Ascending aorta (tissue), 2 donors: ENCODE data around the gene SCIN. TPM values are rescaled to one million over a fixed set of nuclear protein-coding genes. Genes with fewer than 3 reads are reported as not detected.
"Not testable (repeated sequence)": the region's sequence is repeated elsewhere in the genome, so short reads cannot be mapped to it uniquely, and the experiment has no call there.

ENCODE experiments used
- DNase-seq, 2 donors: peaks; one replicate each; pipeline ENCODE4 v3.0.0-alpha.2; 2019; ENCODE audit warnings: low spot score in 2 of 2
- H3K27ac ChIP-seq, 2 donors: fragments of 200-600 bp; sonication (generic); one replicate each; pipeline ENCODE4 v1.5.1; 2016 to 2017; ENCODE audit warnings: mild to moderate bottlenecking in 1 of 2
- H3K27me3 ChIP-seq: fragments of 200-600 bp; sonication (generic); one replicate; pipeline ENCODE4 v1.5.1; 2017
- H3K36me3 ChIP-seq, 2 donors: fragments of 200-600 bp; sonication (generic); one replicate each; pipeline ENCODE4 v1.5.1; 2016
- H3K4me1 ChIP-seq, 2 donors: fragments of 200-600 bp; sonication (generic); one replicate each; pipeline ENCODE4 v1.5.1; 2016 to 2017; ENCODE audit warnings: mild to moderate bottlenecking in 1 of 2
- H3K4me3 ChIP-seq, 2 donors: fragments of 200-600 bp; sonication (generic); one replicate each; pipeline ENCODE4 v1.5.1; 2016 to 2017; ENCODE audit warnings: mild to moderate bottlenecking in 1 of 2
- H3K9me3 ChIP-seq, 2 donors: fragments of 200-600 bp; sonication (generic); one replicate each; pipeline ENCODE4 v1.5.1; 2016
- intact Hi-C: fragments of 100-400 bp; cut with DNase I; formaldehyde crosslinking; loops from one replicate; pipeline ENCODE4 v1.15.1; 2023
- total RNA-seq: library from RNA; depleted of rRNA; stranded (reverse); fragments of >200 nt; gene quantifications from one replicate; pipeline ENCODE4 v1.1.0, GENCODE V29; 2016
- TF ChIP-seq, protein P1 (sequence below), 3 experiments: fragments of 200-600 bp in 2 of 3; fragments of 450-650 bp in 1 of 3; sonication (generic) in 2 of 3; IDR thresholded peaks; one replicate each; pipeline ENCODE4 v1.5.1; 2016 to 2019; ENCODE audit warnings: antibody characterized with exemption in 3 of 3, mild to moderate bottlenecking in 1 of 3, moderate library complexity in 1 of 3

Gene SCIN
- total RNA-seq, 1 donor from 2014 or later = not detected

- intact Hi-C loops = loop anchor here (2.0 to 5.0 kb wide), 2 partner anchors 202 to 577 kb away; no protein-coding TSS in a partner anchor
- Histone ChIP-seq H3K27me3 (no peaks in the 10 kb centered on the region), H3K9me3 (no peaks in the 10 kb centered on the region), H3K4me1 (peaks cover 0 to 3% of the 10 kb centered on the region in 2 donors), H3K27ac (peak overlapping the region in 1 of 2 donors; percentile 92), H3K36me3 (no peaks in the 10 kb centered on the region), H3K4me3 (no peak overlapping the region)
- TF ChIP-seq, protein P1, sequence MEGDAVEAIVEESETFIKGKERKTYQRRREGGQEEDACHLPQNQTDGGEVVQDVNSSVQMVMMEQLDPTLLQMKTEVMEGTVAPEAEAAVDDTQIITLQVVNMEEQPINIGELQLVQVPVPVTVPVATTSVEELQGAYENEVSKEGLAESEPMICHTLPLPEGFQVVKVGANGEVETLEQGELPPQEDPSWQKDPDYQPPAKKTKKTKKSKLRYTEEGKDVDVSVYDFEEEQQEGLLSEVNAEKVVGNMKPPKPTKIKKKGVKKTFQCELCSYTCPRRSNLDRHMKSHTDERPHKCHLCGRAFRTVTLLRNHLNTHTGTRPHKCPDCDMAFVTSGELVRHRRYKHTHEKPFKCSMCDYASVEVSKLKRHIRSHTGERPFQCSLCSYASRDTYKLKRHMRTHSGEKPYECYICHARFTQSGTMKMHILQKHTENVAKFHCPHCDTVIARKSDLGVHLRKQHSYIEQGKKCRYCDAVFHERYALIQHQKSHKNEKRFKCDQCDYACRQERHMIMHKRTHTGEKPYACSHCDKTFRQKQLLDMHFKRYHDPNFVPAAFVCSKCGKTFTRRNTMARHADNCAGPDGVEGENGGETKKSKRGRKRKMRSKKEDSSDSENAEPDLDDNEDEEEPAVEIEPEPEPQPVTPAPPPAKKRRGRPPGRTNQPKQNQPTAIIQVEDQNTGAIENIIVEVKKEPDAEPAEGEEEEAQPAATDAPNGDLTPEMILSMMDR (IDR thresholded peaks at IDR 0.05) = peak in 2 of 3 experiments; percentile 43
- DNase-seq = peak in 1 of 2 donors; percentile 66
Measured at GRCh38 chr7:12685550-12685949, 115.0 kb downstream of the SCIN start.

GRCh38 chr7:12686234-12686890 is 115.8 kb downstream of the SCIN start:
- no peaks in the 10 kb centered on the region for H3K27me3 ChIP-seq
- TF ChIP-seq, protein P1 (IDR thresholded peaks at IDR 0.05) = peak; percentile 59 to 96 (median 75)
- H3K27ac ChIP-seq = peak overlapping the region; percentile 83 to 92
- H3K9me3 ChIP-seq = no peaks in the 10 kb centered on the region
- H3K4me1 ChIP-seq = peaks cover 0 to 3% of the 10 kb centered on the region in 2 donors
- peak; percentile 85 to 95 for DNase-seq
- H3K4me3 ChIP-seq = peak overlapping the region; percentile 96 to 99
- no peaks in the 10 kb centered on the region for H3K36me3 ChIP-seq
- intact Hi-C loops = loop anchor here (2.0 to 5.0 kb wide), 4 partner anchors 32 to 1304 kb away; partner anchors contain the start of gene TMEM106B

GRCh38 chr7:12686891-12687717 is 116.6 kb downstream of the SCIN start, which contains the start of gene ARL4A:
Gene ARL4A, plus strand, starts transcription at chr7:12687633. Its CDS starts 622 bp downstream, at chr7:12688255.
- H3K4me3 ChIP-seq = peak within 1 kb of the TSS; percentile 96 to 99
- peak; percentile 92 to 99 for DNase-seq
- peaks cover 0 to 3% of the 10 kb centered on the region in 2 donors for H3K4me1 ChIP-seq
- intact Hi-C loops = loop anchor here (2.0 to 5.0 kb wide), 4 partner anchors 32 to 1304 kb away; partner anchors contain the start of gene TMEM106B
- TF ChIP-seq, protein P1 (IDR thresholded peaks at IDR 0.05) = peak; percentile 21 to 57 (median 47)
- peak within 1 kb of the TSS; percentile 83 to 92 for H3K27ac ChIP-seq
- no peaks in the 10 kb centered on the region for H3K9me3 ChIP-seq
- H3K27me3 ChIP-seq = no peaks in the 10 kb centered on the region
- H3K36me3 ChIP-seq = no peaks in the 10 kb centered on the region

- TF ChIP-seq, protein P1 (IDR thresholded peaks at IDR 0.05) = no peak
- no peak for DNase-seq
- peak overlapping the region; percentile 3 to 31 for H3K27ac ChIP-seq
- H3K4me3 ChIP-seq = peak overlapping the region; percentile 96 to 99
- H3K9me3 ChIP-seq = no peaks in the 10 kb centered on the region
- no peaks in the 10 kb centered on the region for H3K36me3 ChIP-seq
- intact Hi-C loops = loop anchor here (2.0 to 5.0 kb wide), 4 partner anchors 31 to 1303 kb away; partner anchors contain the start of gene TMEM106B
- no peaks in the 10 kb centered on the region for H3K27me3 ChIP-seq
- H3K4me1 ChIP-seq = peaks cover 0 to 3% of the 10 kb centered on the region in 2 donors
Measured at GRCh38 chr7:12687718-12688171, 117.2 kb downstream of the SCIN start.

- DNase-seq, H3K9me3 ChIP-seq, H3K27ac ChIP-seq, H3K4me1 ChIP-seq, H3K36me3 ChIP-seq, H3K27me3 ChIP-seq: not testable (repeated sequence)
- intact Hi-C loops = loop anchor here (5.0 kb wide), 1 partner anchor 199 kb away; no protein-coding TSS in a partner anchor
- H3K4me3 ChIP-seq = peak overlapping the region in 1 of 2 donors; percentile 96
Measured at GRCh38 chr7:12688485-12689170, 118.1 kb downstream of the SCIN start.
